ENCODE results near the gene COPG2. TPM values are rescaled to one million over a fixed set of nuclear protein-coding genes. Genes with fewer than 3 reads are reported as not detected.

Gene COPG2
- polyA plus RNA-seq, 2 of the 4 experiments (the other 2 are of a cell fraction), result 17.1 to 39.5 TPM

DNA sequence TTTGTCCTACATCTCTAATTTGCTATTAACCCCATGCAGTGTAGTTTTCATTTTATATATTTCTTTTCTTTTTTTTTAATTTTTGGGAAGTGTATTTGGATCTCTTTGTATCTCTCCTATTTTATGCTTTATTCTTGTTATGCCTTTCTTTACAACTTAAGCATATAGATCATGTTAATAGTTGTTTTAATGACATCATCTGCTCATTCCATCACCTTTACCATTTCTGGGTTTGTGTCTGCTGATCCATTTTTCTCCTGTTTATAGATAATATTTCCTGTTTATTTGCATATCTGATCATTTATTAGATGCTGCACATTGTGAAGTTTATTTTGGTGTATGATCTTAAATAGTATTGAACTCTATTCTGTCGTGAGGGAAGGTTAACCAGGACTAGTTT lies 13.7 kb downstream of the COPG2 start:
- ChIA-PET POLR2A (no interaction called here), CTCF (no interaction called here)
- H3K4me3 ChIP-seq, result no peak overlapping the region
- H3K9me3 ChIP-seq, result no peaks in the 10 kb centered on the region
- no peaks in the 10 kb centered on the region for H3K4me1 ChIP-seq
- FAIRE-seq (no peak), DNase-seq (ENCODE audit: low read depth in 1 of 2, low spot score in 1 of 2) (no peak), ATAC-seq (no peak)
- no peak overlapping the region for H3K27ac ChIP-seq
- no peak overlapping the region for H3K4me2 ChIP-seq
- WGBS (ENCODE audit: missing lambda C conversion rate), result 83% methylated on average over 1 of the region's 1 CpG
- no peak for TF ChIP-seq MYC (IDR thresholded peaks at IDR 0.05; ENCODE audit: borderline replicate concordance, low read length)

DNA sequence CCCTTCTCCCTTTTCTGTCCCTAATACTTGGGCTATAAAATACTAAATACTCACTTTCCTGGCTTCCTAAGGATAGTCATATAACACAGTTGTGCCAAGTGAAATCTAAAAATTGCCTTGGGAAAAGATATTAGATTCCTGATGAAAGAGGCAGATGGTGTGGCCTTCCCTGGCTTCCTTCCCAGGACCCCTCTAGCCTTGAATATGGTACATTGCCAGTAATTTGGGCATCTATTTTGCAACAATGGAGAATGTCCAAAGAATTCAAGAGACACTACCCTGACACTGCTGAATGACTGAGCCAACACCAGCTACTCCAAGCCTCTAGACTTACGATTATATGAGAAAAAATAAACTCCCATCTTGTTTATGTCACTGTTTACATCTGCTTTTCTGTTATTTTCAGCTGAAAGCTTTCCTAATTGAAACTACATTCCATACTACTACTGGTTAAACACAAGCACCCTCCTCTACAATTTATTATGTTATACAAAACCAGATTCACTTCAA lies 17.9 kb downstream of the COPG2 start:
- no peak for FAIRE-seq
- H3K4me1 ChIP-seq, result no peaks in the 10 kb centered on the region
- no peak for DNase-seq (ENCODE audit: low read depth in 1 of 2, low spot score in 1 of 2)
- no peak for ATAC-seq
- CTCF ChIA-PET, result no interaction called here
- no peak overlapping the region for H3K27ac ChIP-seq
- no peak overlapping the region for H3K4me3 ChIP-seq
- POLR2A ChIA-PET, result no interaction called here
- H3K4me2 ChIP-seq, result no peak overlapping the region
- 85% methylated on average over 1 of the region's 1 CpG for WGBS (ENCODE audit: missing lambda C conversion rate)
- H3K9me3 ChIP-seq, result no peaks in the 10 kb centered on the region
- no peak for TF ChIP-seq POLR2AphosphoS2 (conservative IDR thresholded peaks at IDR 0.05; ENCODE audit: low read length)
- no peak for TF ChIP-seq ATOH8 (CRISPR knock-in tag; IDR thresholded peaks at IDR 0.05; ENCODE audit: low read depth)
- no peak for TF ChIP-seq ELK1 (IDR thresholded peaks at IDR 0.05; ENCODE audit: low read depth, low read length)
- TF ChIP-seq SMC3 (IDR thresholded peaks at IDR 0.05), result no peak
- TF ChIP-seq SREBF2 (IDR thresholded peaks at IDR 0.05), result no peak
- no peak for TF ChIP-seq POLR2A (IDR thresholded peaks at IDR 0.05; ENCODE audit: low read length)
- TF ChIP-seq RAD21 (conservative IDR thresholded peaks at IDR 0.05 in 1 of 2, IDR thresholded peaks at IDR 0.05 in 1 of 2), result no peak

- CTCF ChIA-PET, result interaction anchor here (1.2 kb wide), 1 partner anchor 1282 kb away, joined by 3 read pairs; no protein-coding TSS in a partner anchor
- no peak for ATAC-seq
These were observed 19.4 kb downstream of the COPG2 start for GRCh38 chr7:130649004-130649790.

GRCh38 chr7:130648580-130648979 lies 20.0 kb downstream of the COPG2 start:
- no peaks in the 10 kb centered on the region for H3K4me1 ChIP-seq
- 94% methylated on average over 5 of the region's 5 CpGs for WGBS (ENCODE audit: missing lambda C conversion rate)
- DNase-seq (ENCODE audit: low read depth in 1 of 2, low spot score in 1 of 2) (no peak), ATAC-seq (no peak), FAIRE-seq (no peak)
- H3K4me2 ChIP-seq, result no peak overlapping the region
- CTCF ChIA-PET, result interaction anchor here (1.2 kb wide), 1 partner anchor 1281 kb away, joined by 3 read pairs; no protein-coding TSS in a partner anchor
- no peak overlapping the region for H3K4me3 ChIP-seq
- POLR2A ChIA-PET, result no interaction called here
- no peak overlapping the region for H3K27ac ChIP-seq
- H3K9me3 ChIP-seq, result no peaks in the 10 kb centered on the region
- TF ChIP-seq, protein P1, sequence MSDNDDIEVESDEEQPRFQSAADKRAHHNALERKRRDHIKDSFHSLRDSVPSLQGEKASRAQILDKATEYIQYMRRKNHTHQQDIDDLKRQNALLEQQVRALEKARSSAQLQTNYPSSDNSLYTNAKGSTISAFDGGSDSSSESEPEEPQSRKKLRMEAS (IDR thresholded peaks at IDR 0.05), result no peak
- no peak for TF ChIP-seq CBX8 (IDR thresholded peaks at IDR 0.05)
- TF ChIP-seq ZC3H11A (IDR thresholded peaks at IDR 0.05), result no peak
- TF ChIP-seq CBX2 (IDR thresholded peaks at IDR 0.05; ENCODE audit: borderline replicate concordance, low read depth), result no peak
- no peak for TF ChIP-seq PBX3 (IDR thresholded peaks at IDR 0.05)
- no peak for TF ChIP-seq RARB (CRISPR knock-in tag; IDR thresholded peaks at IDR 0.05)
- TF ChIP-seq EHMT2 (IDR thresholded peaks at IDR 0.05; ENCODE audit: low read depth), result no peak
- no peak for TF ChIP-seq FOSB (CRISPR knock-in tag; IDR thresholded peaks at IDR 0.05)
- TF ChIP-seq MYC (IDR thresholded peaks at IDR 0.05; ENCODE audit: borderline replicate concordance, low read length), result no peak
- TF ChIP-seq MAZ (IDR thresholded peaks at IDR 0.05; ENCODE audit: borderline replicate concordance, low read depth, low read length), result no peak
- TF ChIP-seq MAFK (IDR thresholded peaks at IDR 0.05; ENCODE audit: partially characterized antibody), result no peak
- TF ChIP-seq, protein P2, sequence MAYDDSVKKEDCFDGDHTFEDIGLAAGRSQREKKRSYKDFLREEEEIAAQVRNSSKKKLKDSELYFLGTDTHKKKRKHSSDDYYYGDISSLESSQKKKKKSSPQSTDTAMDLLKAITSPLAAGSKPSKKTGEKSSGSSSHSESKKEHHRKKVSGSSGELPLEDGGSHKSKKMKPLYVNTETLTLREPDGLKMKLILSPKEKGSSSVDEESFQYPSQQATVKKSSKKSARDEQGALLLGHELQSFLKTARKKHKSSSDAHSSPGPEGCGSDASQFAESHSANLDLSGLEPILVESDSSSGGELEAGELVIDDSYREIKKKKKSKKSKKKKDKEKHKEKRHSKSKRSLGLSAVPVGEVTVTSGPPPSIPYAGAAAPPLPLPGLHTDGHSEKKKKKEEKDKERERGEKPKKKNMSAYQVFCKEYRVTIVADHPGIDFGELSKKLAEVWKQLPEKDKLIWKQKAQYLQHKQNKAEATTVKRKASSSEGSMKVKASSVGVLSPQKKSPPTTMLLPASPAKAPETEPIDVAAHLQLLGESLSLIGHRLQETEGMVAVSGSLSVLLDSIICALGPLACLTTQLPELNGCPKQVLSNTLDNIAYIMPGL (CRISPR knock-in tag; IDR thresholded peaks at IDR 0.05; ENCODE audit: borderline replicate concordance), result no peak
- TF ChIP-seq HES2 (IDR thresholded peaks at IDR 0.05), result no peak

More at GRCh38 chr7:130649004-130649790, 19.4 kb downstream of the COPG2 start:
- Histone ChIP-seq H3K9me3 (no peaks in the 10 kb centered on the region), H3K4me3 (no peak overlapping the region), H3K27ac (no peak overlapping the region), H3K4me2 (no peak overlapping the region), H3K4me1 (no peaks in the 10 kb centered on the region)
- POLR2A ChIA-PET, result no interaction called here
- 84% methylated on average over 4 of the region's 4 CpGs for WGBS (ENCODE audit: missing lambda C conversion rate)
- TF ChIP-seq CHD2 (IDR thresholded peaks at IDR 0.05; ENCODE audit: low read length, partially characterized antibody) (no peak), PHF8 (IDR thresholded peaks at IDR 0.05; ENCODE audit: borderline replicate concordance, low read depth) (no peak), FOXS1 (CRISPR knock-in tag; IDR thresholded peaks at IDR 0.05) (no peak), FOSB (CRISPR knock-in tag; IDR thresholded peaks at IDR 0.05) (no peak), ATOH8 (CRISPR knock-in tag; IDR thresholded peaks at IDR 0.05; ENCODE audit: low read depth) (no peak), CEBPB (IDR thresholded peaks at IDR 0.05) (no peak)
- no peak for DNase-seq (ENCODE audit: low read depth in 1 of 2, low spot score in 1 of 2)
- FAIRE-seq, result no peak

Measured in A549 (cell line).